OCI-LY7 (cell line): ENCODE results near the gene MROH9. TPM values are rescaled to one million over a fixed set of nuclear protein-coding genes. Genes with fewer than 3 reads are reported as not detected.

Experiments
- BruUV-seq: library from RNA; stranded (reverse); fragments of 400-500 nt; replicated peaks from 2 replicates; lab custom pipeline; 2021; lab: Mats Ljungman, UMichigan
- CTCF ChIA-PET: fragments of 300-600 bp; sonication (Branson Sonifier 250); formaldehyde crosslinking; loops from one replicate; lab custom pipeline; 2022; ENCODE audit warnings: antibody characterized with exemption; ENCODE audit not compliant: unreplicated experiment; lab: Charles Lee
- POLR2A ChIA-PET: fragments of 300-600 bp; sonication (Branson Sonifier 250); formaldehyde crosslinking; loops from one replicate; lab custom pipeline; 2022; ENCODE audit warnings: antibody characterized with exemption; lab: Charles Lee
- DNase-seq: peaks from one replicate; pipeline ENCODE4 v3.0.0-alpha.2; 2015; ENCODE audit warnings: low spot score
- H2AFZ ChIP-seq: fragments of 200-600 bp; sonication (generic), shearing (Covaris generic); 2 replicates; pipeline ENCODE4 v1.6.1; 2014; ENCODE audit warnings: mild to moderate bottlenecking, antibody characterized with exemption, low read length, moderate library complexity
- H3K27ac ChIP-seq: fragments of 200-600 bp; sonication (generic); 2 replicates; pipeline ENCODE4 v1.5.1; 2014; ENCODE audit warnings: mixed run types, low read depth, mild to moderate bottlenecking, moderate library complexity, low read length, inconsistent platforms; ENCODE audit not compliant: poor library complexity, severe bottlenecking
- H3K36me3 ChIP-seq: fragments of 200-600 bp; sonication (generic); 2 replicates; pipeline ENCODE4 v1.6.1; 2014; ENCODE audit warnings: mild to moderate bottlenecking, antibody characterized with exemption, low read length, moderate library complexity, mixed read lengths; ENCODE audit not compliant: insufficient read depth
- H3K4me1 ChIP-seq: fragments of 200-600 bp; sonication (generic); 2 replicates; pipeline ENCODE4 v1.5.1; 2014; ENCODE audit warnings: mild to moderate bottlenecking, low read length; ENCODE audit not compliant: insufficient read depth, poor library complexity, severe bottlenecking
- H3K4me2 ChIP-seq: fragments of 200-600 bp; sonication (generic); 2 replicates; pipeline ENCODE4 v1.6.1; 2014; ENCODE audit warnings: mild to moderate bottlenecking, low read length
- H3K4me3 ChIP-seq: fragments of 200-600 bp; sonication (generic); 2 replicates; pipeline ENCODE4 v1.5.1; 2014; ENCODE audit warnings: mild to moderate bottlenecking, low read depth, low read length; ENCODE audit not compliant: poor library complexity, severe bottlenecking
- H3K79me2 ChIP-seq: fragments of 200-600 bp; sonication (generic); 2 replicates; pipeline ENCODE4 v1.6.1; 2016; ENCODE audit warnings: low read depth, mild to moderate bottlenecking, low read length, moderate library complexity, mixed read lengths; ENCODE audit not compliant: insufficient read depth
- H3K9me2 ChIP-seq: fragments of 200-600 bp; sonication (generic); 2 replicates; pipeline ENCODE4 v1.6.1; 2016; ENCODE audit warnings: mild to moderate bottlenecking, low read length, mixed read lengths; ENCODE audit not compliant: insufficient read depth
- H3K9me3 ChIP-seq: fragments of 200-600 bp; sonication (generic); 2 replicates; pipeline ENCODE4 v1.6.1; 2014; ENCODE audit warnings: mild to moderate bottlenecking, mixed run types, low read length, mixed read lengths
- H4K20me1 ChIP-seq: fragments of 200-600 bp; sonication (generic); 2 replicates; pipeline ENCODE4 v1.6.1; 2014; ENCODE audit warnings: mild to moderate bottlenecking, antibody characterized with exemption, low read length, moderate library complexity, mixed read lengths; ENCODE audit not compliant: insufficient read depth
- EZH2phosphoT487 ChIP-seq: fragments of 200-600 bp; sonication (generic); IDR thresholded peaks from 2 replicates; pipeline ENCODE4 v1.6.1; 2018; ENCODE audit warnings: low read depth, borderline replicate concordance, mild to moderate bottlenecking, mixed run types, antibody characterized with exemption, low read length, moderate library complexity, mixed read lengths
- intact Hi-C: fragments of 100-400 bp; cut with micrococcal nuclease; formaldehyde crosslinking; loops from one replicate; pipeline ENCODE4 v1.10.0; 2022; ENCODE audit not compliant: unreplicated experiment
- total RNA-seq, 2 experiments: library from RNA; depleted of rRNA in 1 of 2; stranded (reverse); fragments of >200 nt in 1 of 2; shearing (Covaris generic) in 1 of 2; gene quantifications; 2 replicates each; pipeline ENCODE4 v1.2.3, GENCODE V29; 2014 to 2022
- TF ChIP-seq, protein P1 (sequence below): fragments of 200-600 bp; sonication (generic); conservative IDR thresholded peaks from 2 replicates; pipeline ENCODE4 v1.5.1; 2014; ENCODE audit warnings: mild to moderate bottlenecking, antibody characterized with exemption, low read length, moderate library complexity, mixed read lengths

The MROH9 gene
- total RNA-seq, 2 experiments from 2014 or later = not detected

DNA sequence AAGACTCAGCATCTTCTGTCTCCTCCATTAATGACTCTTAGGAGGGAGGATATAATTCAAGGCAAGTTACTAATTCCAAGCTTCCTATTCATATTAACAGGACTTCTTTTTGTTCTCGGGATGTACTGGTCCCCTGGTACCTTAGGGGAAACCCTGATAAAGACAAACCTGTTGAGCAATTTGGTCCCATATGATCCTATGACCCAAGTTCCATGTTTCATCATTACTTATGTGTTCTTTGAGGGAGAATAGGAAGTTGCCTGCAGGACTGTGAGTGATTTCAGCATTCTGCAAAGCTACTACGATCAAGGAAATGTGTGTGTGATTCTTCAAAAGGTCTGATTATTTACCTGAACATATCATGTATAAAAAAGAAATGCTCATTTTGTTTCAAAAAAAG is 149.5 kb downstream of the MROH9 start:
- CTCF ChIA-PET = interaction anchor here (0.9 to 1.2 kb wide), 2 partner anchors 142 to 228 kb away, joined by 3 to 4 read pairs; no protein-coding TSS in a partner anchor
- no TSS peak for BruUV-seq

DNA sequence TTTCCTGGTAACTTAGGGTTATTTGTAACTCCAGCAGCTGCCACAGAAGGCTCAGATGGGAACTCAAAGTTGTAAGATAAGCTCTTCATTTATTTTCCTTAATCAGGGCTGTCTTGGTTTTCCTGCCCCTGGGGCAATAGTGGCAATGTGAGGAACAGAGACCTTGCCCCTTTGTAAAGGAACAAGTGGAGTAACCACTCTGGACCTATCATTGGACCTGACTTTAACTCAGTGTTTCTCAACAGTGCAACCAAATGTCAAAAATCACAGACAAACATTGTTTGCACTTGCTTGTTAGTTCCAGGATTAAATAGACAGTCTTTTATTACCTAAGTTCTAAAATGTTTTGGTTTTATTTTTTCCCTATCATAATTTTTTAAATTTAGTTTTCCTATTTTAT is 152.6 kb downstream of the MROH9 start:
- H3K9me3 ChIP-seq = no peaks in the 10 kb centered on the region
- ChIA-PET CTCF (no interaction called here), POLR2A (interaction anchor here (0.6 to 0.7 kb wide), 2 partner anchors 82 to 1023 kb away, joined by 3 to 4 read pairs; no protein-coding TSS in a partner anchor)
- no peak overlapping the region for H3K4me3 ChIP-seq
- H2AFZ ChIP-seq = no peak overlapping the region
- intact Hi-C loops = no loop called here
- no peaks in the 10 kb centered on the region for H3K79me2 ChIP-seq
- no peak overlapping the region for H3K4me2 ChIP-seq
- no peaks in the 10 kb centered on the region for H3K36me3 ChIP-seq
- TF ChIP-seq, protein P1, sequence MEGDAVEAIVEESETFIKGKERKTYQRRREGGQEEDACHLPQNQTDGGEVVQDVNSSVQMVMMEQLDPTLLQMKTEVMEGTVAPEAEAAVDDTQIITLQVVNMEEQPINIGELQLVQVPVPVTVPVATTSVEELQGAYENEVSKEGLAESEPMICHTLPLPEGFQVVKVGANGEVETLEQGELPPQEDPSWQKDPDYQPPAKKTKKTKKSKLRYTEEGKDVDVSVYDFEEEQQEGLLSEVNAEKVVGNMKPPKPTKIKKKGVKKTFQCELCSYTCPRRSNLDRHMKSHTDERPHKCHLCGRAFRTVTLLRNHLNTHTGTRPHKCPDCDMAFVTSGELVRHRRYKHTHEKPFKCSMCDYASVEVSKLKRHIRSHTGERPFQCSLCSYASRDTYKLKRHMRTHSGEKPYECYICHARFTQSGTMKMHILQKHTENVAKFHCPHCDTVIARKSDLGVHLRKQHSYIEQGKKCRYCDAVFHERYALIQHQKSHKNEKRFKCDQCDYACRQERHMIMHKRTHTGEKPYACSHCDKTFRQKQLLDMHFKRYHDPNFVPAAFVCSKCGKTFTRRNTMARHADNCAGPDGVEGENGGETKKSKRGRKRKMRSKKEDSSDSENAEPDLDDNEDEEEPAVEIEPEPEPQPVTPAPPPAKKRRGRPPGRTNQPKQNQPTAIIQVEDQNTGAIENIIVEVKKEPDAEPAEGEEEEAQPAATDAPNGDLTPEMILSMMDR = no peak
- TF ChIP-seq EZH2phosphoT487 = no peak
- H3K27ac ChIP-seq = no peak overlapping the region
- no peaks in the 10 kb centered on the region for H3K9me2 ChIP-seq
- no TSS peak for BruUV-seq
- no peak for DNase-seq
- H4K20me1 ChIP-seq = no peaks in the 10 kb centered on the region
- no peaks in the 10 kb centered on the region for H3K4me1 ChIP-seq

More for the DNA sequence above, 149.5 kb downstream of the MROH9 start:
- Histone ChIP-seq H3K36me3 (no peaks in the 10 kb centered on the region), H3K9me3 (no peaks in the 10 kb centered on the region), H4K20me1 (no peaks in the 10 kb centered on the region), H2AFZ (no peak overlapping the region), H3K4me2 (no peak overlapping the region), H3K9me2 (no peaks in the 10 kb centered on the region), H3K27ac (no peak overlapping the region), H3K79me2 (no peaks in the 10 kb centered on the region), H3K4me3 (no peak overlapping the region), H3K4me1 (no peaks in the 10 kb centered on the region)
- intact Hi-C loops = loop anchor here (5.0 kb wide), 1 partner anchor 142 kb away; no protein-coding TSS in a partner anchor
- TF ChIP-seq EZH2phosphoT487 = no peak
- TF ChIP-seq, protein P1 = no peak
- no peak for DNase-seq
- POLR2A ChIA-PET = interaction anchor here (1.2 kb wide), 1 partner anchor 313 kb away, joined by 3 read pairs; no protein-coding TSS in a partner anchor

DNA sequence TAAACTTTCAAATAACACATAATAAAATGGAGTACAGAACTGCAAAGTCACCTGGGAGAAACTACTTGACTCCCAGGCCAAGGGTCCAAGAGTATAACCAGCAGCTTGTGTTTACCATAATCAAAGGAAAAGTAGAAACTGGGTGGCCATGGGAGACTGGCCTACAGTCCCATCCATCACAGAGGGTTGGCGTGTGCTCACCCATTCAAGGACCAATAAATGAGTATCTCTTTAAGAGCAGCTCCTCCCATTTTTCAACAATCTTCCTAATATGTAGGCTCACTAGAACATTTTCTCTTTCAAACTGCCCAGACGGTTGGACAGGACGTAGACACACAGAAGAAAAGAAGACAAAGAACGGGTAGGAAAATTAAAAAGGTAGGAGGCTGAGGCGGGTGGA is 155.3 kb downstream of the MROH9 start, which contains the start of gene FMO3:
Gene FMO3, plus strand, starts transcription at position 302 of the 400 bp plus-strand sequence. CDS start 1,754 bp downstream, outside the sequence.
- TF ChIP-seq EZH2phosphoT487 = no peak
- TF ChIP-seq, protein P1 = no peak
- no peaks in the 10 kb centered on the region for H3K9me3 ChIP-seq
- H3K4me3 ChIP-seq = no peak within 1 kb of the TSS
- no peaks in the 10 kb centered on the region for H3K79me2 ChIP-seq
- intact Hi-C loops = no loop called here
- ChIA-PET POLR2A (no interaction called here), CTCF (interaction anchor here (0.8 kb wide), 1 partner anchor 9 kb away, joined by 3 read pairs; no protein-coding TSS in a partner anchor)
- H2AFZ ChIP-seq = no peak within 1 kb of the TSS
- no peaks in the 10 kb centered on the region for H3K9me2 ChIP-seq
- H3K27ac ChIP-seq = no peak within 1 kb of the TSS
- DNase-seq = no peak
- no peaks in the 10 kb centered on the region for H3K4me1 ChIP-seq
- H3K36me3 ChIP-seq = no peaks in the 10 kb centered on the region
- no peak within 1 kb of the TSS for H3K4me2 ChIP-seq
- no peaks in the 10 kb centered on the region for H4K20me1 ChIP-seq
- no TSS peak for BruUV-seq
